ENCODE data around the gene MTFMT.
"Not testable (repeated sequence)": the region's sequence is repeated elsewhere in the genome, so short reads cannot be mapped to it uniquely, and the experiment has no call there.

MTFMT gene

GRCh38 chr15:65033659-65034269 lies 4.3 kb upstream of the MTFMT start:
- H3K9me3 Mint-ChIP-seq: no peaks in the 10 kb centered on the region
- no peaks in the 10 kb centered on the region for H3K27me3 Mint-ChIP-seq
- H3K4me3 Mint-ChIP-seq: no peak overlapping the region
- peak overlapping the region; percentile 45 for H3K27ac Mint-ChIP-seq
- ATAC-seq: peak; percentile 59
- no peaks in the 10 kb centered on the region for H3K36me3 Mint-ChIP-seq
- H3K4me1 Mint-ChIP-seq: peaks cover 21% of the 10 kb centered on the region

DNA sequence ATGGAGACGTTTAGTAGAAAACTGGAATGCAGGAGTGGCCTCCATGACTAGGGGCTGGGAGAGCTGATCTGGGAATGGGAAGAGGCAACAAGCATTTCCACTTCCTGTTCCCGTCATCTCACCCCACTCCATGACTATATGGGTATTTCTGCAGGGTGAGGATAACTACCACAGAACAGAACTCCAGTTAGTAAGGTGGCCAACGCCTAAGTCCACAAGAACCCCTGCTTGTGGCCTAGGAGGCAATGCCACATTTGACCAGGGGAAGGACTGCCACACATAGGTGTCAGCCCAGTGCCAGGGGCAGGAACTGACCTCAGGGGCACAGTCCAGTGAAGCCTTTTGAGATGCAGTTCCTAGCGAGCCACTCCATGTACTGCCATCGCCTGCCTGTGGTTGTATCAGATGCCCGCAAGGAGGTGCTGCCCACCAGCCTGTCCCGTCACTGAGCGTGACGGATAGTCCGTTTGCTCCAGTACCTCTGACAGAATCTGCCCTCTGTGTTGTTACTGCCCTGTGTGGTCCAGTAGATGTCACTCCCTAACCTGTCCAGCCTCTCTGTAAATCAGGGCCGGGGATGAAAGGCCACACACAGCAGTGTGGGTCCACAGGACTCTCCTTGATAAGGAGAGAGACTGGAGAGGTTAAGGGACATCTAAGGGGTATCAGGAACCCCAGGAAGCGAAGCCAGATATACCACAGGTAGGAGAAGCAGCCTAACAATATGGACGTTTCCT lies 3.5 kb upstream of the MTFMT start:
- peak; percentile 76 for ATAC-seq
- peak overlapping the region; percentile 45 for H3K27ac Mint-ChIP-seq
- H3K4me1 Mint-ChIP-seq: peaks cover 28% of the 10 kb centered on the region
- no peaks in the 10 kb centered on the region for H3K27me3 Mint-ChIP-seq
- H3K4me3 Mint-ChIP-seq: no peak overlapping the region
- no peaks in the 10 kb centered on the region for H3K36me3 Mint-ChIP-seq
- no peaks in the 10 kb centered on the region for H3K9me3 Mint-ChIP-seq

GRCh38 chr15:65029736-65030208 lies 333 bp upstream of the MTFMT start:
- Mint-ChIP-seq H3K36me3 (peaks cover 13% of the 10 kb centered on the region), H3K9me3 (no peaks in the 10 kb centered on the region), H3K27ac (peak overlapping the region; percentile 74), H3K27me3 (no peaks in the 10 kb centered on the region), H3K4me3 (peak overlapping the region; percentile 90), H3K4me1 (peaks cover 32% of the 10 kb centered on the region)
- no peak for ATAC-seq

DNA sequence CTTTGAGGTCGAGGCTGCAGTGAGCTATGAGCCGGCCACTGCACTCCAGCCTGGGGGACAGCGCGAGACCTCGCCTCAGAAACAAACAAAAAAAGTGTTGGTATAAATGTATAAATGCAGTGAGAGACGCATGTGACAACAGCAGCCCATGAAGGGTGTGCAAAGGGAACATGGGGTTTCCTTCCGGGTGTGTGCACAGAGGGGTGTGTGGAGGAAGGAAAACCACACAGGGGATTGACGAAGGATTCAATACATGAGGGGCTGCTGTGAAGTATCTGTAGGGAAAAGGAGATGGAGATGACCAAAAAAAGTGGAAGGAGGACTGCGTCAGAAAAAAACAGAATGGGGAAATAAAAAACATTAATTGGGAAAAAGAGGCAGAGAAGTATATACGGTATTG lies 1.1 kb downstream of the MTFMT start:
- Mint-ChIP-seq H3K4me3 (peak overlapping the region; percentile 90), H3K4me1 (peaks cover 23% of the 10 kb centered on the region), H3K36me3 (peaks cover 18% of the 10 kb centered on the region), H3K27me3 (no peaks in the 10 kb centered on the region), H3K27ac (peak overlapping the region; percentile 74), H3K9me3 (no peaks in the 10 kb centered on the region)
- ATAC-seq: no peak

DNA sequence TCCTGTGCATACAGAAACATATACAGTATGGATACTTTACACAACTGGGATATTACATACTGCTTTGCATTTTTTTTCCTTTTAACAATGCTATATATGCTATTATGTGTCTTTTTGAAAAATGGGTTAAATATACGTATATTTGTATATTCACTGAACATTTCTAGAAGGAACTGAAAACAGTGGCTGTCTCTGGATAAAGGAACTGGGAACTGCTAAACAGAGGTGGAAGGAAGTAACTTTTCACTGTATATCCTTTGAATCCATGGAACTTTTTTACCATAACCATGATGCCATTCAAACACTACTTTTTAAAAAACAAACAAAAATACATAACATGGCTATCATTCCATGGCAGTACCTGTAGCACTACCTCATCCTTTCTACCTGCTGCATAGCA lies 1.8 kb downstream of the MTFMT start:
- H3K27ac Mint-ChIP-seq: no peak overlapping the region
- H3K36me3 Mint-ChIP-seq: peaks cover 18% of the 10 kb centered on the region
- H3K27me3 Mint-ChIP-seq: no peaks in the 10 kb centered on the region
- H3K4me1 Mint-ChIP-seq: peaks cover 16% of the 10 kb centered on the region
- no peaks in the 10 kb centered on the region for H3K9me3 Mint-ChIP-seq
- no peak overlapping the region for H3K4me3 Mint-ChIP-seq
- ATAC-seq: no peak

- Mint-ChIP-seq H3K27me3 (no peaks in the 10 kb centered on the region), H3K4me1 (peaks cover 12% of the 10 kb centered on the region), H3K36me3 (peaks cover 18% of the 10 kb centered on the region), H3K27ac (no peak overlapping the region), H3K4me3 (no peak overlapping the region), H3K9me3 (no peaks in the 10 kb centered on the region)
- no peak for ATAC-seq
Observed at GRCh38 chr15:65026756-65027155, 2.7 kb downstream of the MTFMT start.

DNA sequence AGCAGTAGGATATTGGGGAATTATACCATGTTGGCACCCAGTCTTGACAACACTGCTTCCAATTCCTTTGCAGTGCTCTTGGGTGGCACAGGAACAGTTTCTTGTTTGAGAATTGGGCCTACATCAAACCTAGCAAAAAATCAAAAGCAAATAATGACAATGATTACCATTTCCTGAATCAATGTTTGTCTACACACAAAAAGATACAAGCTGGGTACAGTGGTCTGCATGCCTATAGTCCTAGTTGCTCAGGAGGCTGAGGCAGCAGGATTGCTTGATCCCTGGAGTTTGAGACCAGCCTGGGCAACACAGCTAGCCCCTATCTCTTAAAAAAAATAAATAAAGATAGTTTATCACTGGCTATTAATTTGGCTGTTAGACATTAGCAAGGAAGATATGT lies 8.0 kb downstream of the MTFMT start:
- Mint-ChIP-seq H3K36me3 (peaks cover 51% of the 10 kb centered on the region), H3K4me1 (no peaks in the 10 kb centered on the region), H3K9me3 (no peaks in the 10 kb centered on the region), H3K27ac (no peak overlapping the region), H3K4me3 (no peak overlapping the region), H3K27me3 (no peaks in the 10 kb centered on the region)
- no peak for ATAC-seq

DNA sequence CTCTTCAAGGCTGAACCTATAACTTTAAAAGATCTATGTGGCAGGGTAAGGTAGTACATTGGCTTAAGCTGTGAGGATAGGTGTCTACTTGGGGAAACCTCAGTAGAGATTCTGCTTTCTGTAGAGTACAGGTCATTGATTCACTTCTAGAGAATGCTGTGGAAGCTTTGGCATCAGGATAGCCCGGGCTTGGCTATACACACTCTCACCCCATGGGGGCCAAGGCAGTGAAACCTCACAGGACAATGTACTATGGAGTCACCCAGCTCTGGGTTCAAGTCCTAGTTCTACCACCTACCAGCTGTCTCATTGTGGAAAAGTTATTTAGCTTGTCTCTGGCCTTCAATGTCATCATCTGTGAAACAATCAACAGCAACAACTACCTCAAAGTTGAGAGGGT lies 9.0 kb downstream of the MTFMT start:
- Mint-ChIP-seq H3K27me3 (no peaks in the 10 kb centered on the region), H3K36me3 (peaks cover 48% of the 10 kb centered on the region), H3K27ac (no peak overlapping the region), H3K4me1 (no peaks in the 10 kb centered on the region), H3K9me3 (no peaks in the 10 kb centered on the region), H3K4me3 (no peak overlapping the region)
- peak; percentile 27 for ATAC-seq

- H3K9me3 Mint-ChIP-seq, H3K4me1 Mint-ChIP-seq, ATAC-seq, H3K4me3 Mint-ChIP-seq, H3K27ac Mint-ChIP-seq, H3K27me3 Mint-ChIP-seq: not testable (repeated sequence)
- peaks cover 48% of the 10 kb centered on the region for H3K36me3 Mint-ChIP-seq
Observed at GRCh38 chr15:65011198-65011597, 18.2 kb downstream of the MTFMT start.

DNA sequence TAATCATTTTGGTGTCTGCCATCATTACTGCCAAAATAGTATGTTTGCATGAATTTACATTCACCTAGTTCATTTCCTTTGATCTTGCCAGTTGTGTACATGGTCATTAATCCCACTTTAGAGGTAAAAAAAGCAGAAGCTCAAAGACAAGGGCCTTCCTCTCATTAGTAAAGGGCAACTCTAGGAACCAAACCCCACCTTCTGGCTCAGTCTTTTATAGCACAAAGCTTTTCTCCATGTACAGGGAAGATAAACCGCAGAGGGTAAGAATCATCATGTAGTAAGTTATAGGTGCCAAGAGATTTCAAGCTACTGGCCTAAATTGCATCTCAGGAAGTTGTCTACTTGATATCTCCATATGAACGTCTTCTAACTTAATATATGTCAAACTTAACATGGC lies 20.5 kb downstream of the MTFMT start:
- Mint-ChIP-seq H3K27me3 (no peaks in the 10 kb centered on the region), H3K27ac (peak overlapping the region; percentile 8), H3K36me3 (peaks cover 33% of the 10 kb centered on the region), H3K9me3 (peaks cover 4% of the 10 kb centered on the region), H3K4me3 (no peak overlapping the region), H3K4me1 (peaks cover 5% of the 10 kb centered on the region)
- no peak for ATAC-seq

GRCh38 chr15:65006876-65007275 lies 22.6 kb downstream of the MTFMT start:
- Mint-ChIP-seq H3K4me1 (peaks cover 5% of the 10 kb centered on the region), H3K4me3 (no peak overlapping the region), H3K36me3 (peaks cover 18% of the 10 kb centered on the region), H3K9me3 (no peaks in the 10 kb centered on the region), H3K27ac (no peak overlapping the region), H3K27me3 (no peaks in the 10 kb centered on the region)
- ATAC-seq: no peak

GRCh38 chr15:65004993-65005392 lies 24.4 kb downstream of the MTFMT start:
- H3K27ac Mint-ChIP-seq: peak overlapping the region; percentile 30
- ATAC-seq: no peak
- no peaks in the 10 kb centered on the region for H3K27me3 Mint-ChIP-seq

DNA sequence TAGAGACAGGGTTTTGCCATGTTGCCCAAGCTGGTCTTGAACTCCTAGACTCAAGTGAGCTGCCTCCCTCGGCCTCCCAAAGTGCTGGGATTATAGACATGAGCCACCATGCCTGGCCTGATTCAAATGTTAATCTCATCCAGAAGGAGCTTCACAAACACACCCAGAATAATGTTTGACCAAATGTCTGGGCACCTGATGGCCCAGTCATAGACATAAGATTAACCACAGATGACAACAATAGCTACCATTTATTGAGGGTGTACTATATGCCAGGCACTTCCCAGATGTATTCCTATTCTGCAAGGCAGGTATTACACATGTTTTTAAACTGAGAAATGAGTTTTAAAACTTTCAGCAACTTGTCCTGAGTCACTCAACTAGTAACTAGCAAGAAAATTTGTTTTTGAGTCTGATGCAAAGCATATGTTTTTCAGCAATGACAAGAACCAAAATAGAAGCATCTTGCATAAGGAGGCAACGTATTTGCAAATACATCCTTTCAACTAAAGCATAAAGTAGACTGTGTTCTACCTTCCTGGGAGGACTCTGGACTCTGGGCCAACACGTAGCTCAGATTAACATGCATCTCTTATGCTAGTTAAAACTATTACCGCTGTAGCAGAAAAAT lies 31.6 kb downstream of the MTFMT start:
- Mint-ChIP-seq H3K27ac (no peak overlapping the region), H3K9me3 (no peaks in the 10 kb centered on the region), H3K4me3 (no peak overlapping the region), H3K36me3 (no peaks in the 10 kb centered on the region), H3K27me3 (no peaks in the 10 kb centered on the region), H3K4me1 (peaks cover 3% of the 10 kb centered on the region)
- ATAC-seq: no peak

More at GRCh38 chr15:65004993-65005392, 24.4 kb downstream of the MTFMT start:
- Mint-ChIP-seq H3K4me1 (peaks cover 5% of the 10 kb centered on the region), H3K36me3 (peaks cover 8% of the 10 kb centered on the region), H3K9me3 (no peaks in the 10 kb centered on the region), H3K4me3 (no peak overlapping the region)

DNA sequence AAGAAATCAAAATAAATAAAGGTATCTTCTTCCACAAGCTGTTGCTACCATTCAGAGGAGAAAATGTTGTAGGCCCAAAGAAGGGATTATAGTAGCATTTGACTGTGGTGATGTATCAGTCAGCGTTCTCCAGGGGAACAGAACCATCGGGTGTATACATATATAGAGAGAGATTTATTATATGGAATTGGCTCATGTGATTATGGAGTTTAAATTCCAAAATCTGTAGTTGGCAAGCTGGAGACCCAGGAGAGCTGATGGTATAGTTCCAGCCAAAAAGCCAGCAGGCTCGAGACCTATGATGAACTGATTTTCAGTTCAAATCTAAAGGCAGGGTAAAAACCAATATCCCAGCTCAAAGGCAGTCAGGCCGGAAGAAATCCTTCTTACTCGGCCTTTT lies 32.4 kb downstream of the MTFMT start:
- Mint-ChIP-seq H3K27me3 (no peaks in the 10 kb centered on the region), H3K9me3 (no peaks in the 10 kb centered on the region), H3K36me3 (no peaks in the 10 kb centered on the region), H3K4me1 (peaks cover 4% of the 10 kb centered on the region), H3K4me3 (no peak overlapping the region), H3K27ac (no peak overlapping the region)
- ATAC-seq: no peak

DNA sequence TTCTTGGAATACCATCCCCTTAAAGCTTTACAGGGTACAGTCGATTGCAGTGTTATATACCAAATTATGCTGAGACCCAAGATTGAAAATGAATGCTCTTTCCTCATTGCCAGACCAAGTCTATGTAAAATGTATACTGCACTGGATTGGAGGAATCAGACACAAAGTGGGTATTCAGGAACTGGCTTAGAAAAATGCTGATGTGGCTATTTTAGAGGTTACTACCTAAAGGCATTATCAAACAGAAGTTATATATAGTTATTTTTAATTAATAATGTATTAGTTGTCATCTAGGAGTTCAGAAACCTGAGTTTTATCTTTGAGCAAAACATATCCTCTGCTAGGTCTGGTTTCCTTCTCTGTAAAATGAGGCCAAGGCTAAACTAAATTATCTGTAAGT lies 36.1 kb downstream of the MTFMT start:
- no peaks in the 10 kb centered on the region for H3K27me3 Mint-ChIP-seq
- peaks cover 27% of the 10 kb centered on the region for H3K4me1 Mint-ChIP-seq
- H3K27ac Mint-ChIP-seq: peak overlapping the region; percentile 65
- ATAC-seq: no peak
- H3K4me3 Mint-ChIP-seq: no peak overlapping the region
- no peaks in the 10 kb centered on the region for H3K36me3 Mint-ChIP-seq
- H3K9me3 Mint-ChIP-seq: no peaks in the 10 kb centered on the region

All from stimulated activated memory B cell treated with anti-CD40 and anti-IgM and Interleukin-4, amounts not matched to agents 10 μg/mL and 1 μg/mL and 100 μg/mL, for 72 hours (primary cell).